Loucy (cell line): ENCODE measurements around the gene GRN.

Experiments
- H2AFZ ChIP-seq: fragments of 200-600 bp; sonication (generic); 2 replicates; pipeline ENCODE4 v1.6.0; 2016; ENCODE audit warnings: antibody characterized with exemption, mild to moderate bottlenecking, low read length, moderate library complexity
- H3F3A ChIP-seq: fragments of 200-600 bp; 2 replicates; pipeline ENCODE4 v1.6.0; 2016; ENCODE audit warnings: antibody characterized with exemption, low read depth, mild to moderate bottlenecking
- H3K27me3 ChIP-seq: fragments of 200-600 bp; sonication (generic); 2 replicates; pipeline ENCODE4 v1.6.1; 2014; ENCODE audit warnings: low read length, mild to moderate bottlenecking; ENCODE audit not compliant: insufficient read depth, poor library complexity, severe bottlenecking
- H3K36me3 ChIP-seq: fragments of 200-600 bp; sonication (generic); 2 replicates; pipeline ENCODE4 v1.6.1; 2016; ENCODE audit warnings: low read length; ENCODE audit not compliant: insufficient read depth
- H3K4me1 ChIP-seq: fragments of 200-600 bp; sonication (generic); 2 replicates; pipeline ENCODE4 v1.5.1; 2014; ENCODE audit warnings: low read length, mild to moderate bottlenecking; ENCODE audit not compliant: insufficient read depth, poor library complexity, severe bottlenecking
- H3K4me2 ChIP-seq: fragments of 200-600 bp; sonication (generic); 2 replicates; pipeline ENCODE4 v1.6.0; 2014; ENCODE audit warnings: antibody characterized with exemption, low read length, low read depth, mild to moderate bottlenecking; ENCODE audit not compliant: poor library complexity, severe bottlenecking
- H3K4me3 ChIP-seq: fragments of 200-600 bp; sonication (generic); 2 replicates; pipeline ENCODE4 v1.5.1; 2014; ENCODE audit warnings: low read length, mild to moderate bottlenecking, mixed read lengths; ENCODE audit not compliant: poor library complexity, severe bottlenecking
- H3K79me2 ChIP-seq: fragments of 200-600 bp; sonication (generic); 2 replicates; pipeline ENCODE4 v1.6.1; 2014; ENCODE audit warnings: low read length; ENCODE audit not compliant: insufficient read depth
- H3K9ac ChIP-seq: fragments of 200-600 bp; sonication (generic); 2 replicates; pipeline ENCODE4 v1.6.0; 2014; ENCODE audit warnings: mild to moderate bottlenecking, low read depth, low read length, moderate library complexity; ENCODE audit not compliant: poor library complexity, severe bottlenecking
- H3K9me2 ChIP-seq: fragments of 200-600 bp; sonication (generic); replicated peaks from 2 replicates; pipeline ENCODE4 v1.6.1; 2016; ENCODE audit warnings: low read depth, low read length, mixed read lengths
- H3K9me3 ChIP-seq: fragments of 200-600 bp; sonication (generic); 2 replicates; pipeline ENCODE4 v1.6.1; 2014; ENCODE audit warnings: mild to moderate bottlenecking, antibody characterized with exemption, low read length, low read depth; ENCODE audit not compliant: insufficient read depth
- H4K20me1 ChIP-seq: fragments of 200-600 bp; sonication (generic); 2 replicates; pipeline ENCODE4 v1.6.0; 2014; ENCODE audit warnings: antibody characterized with exemption, low read length, mild to moderate bottlenecking; ENCODE audit not compliant: insufficient read depth, poor library complexity, severe bottlenecking
- CTCF ChIP-seq: fragments of 200-600 bp; sonication (generic); conservative IDR thresholded peaks from 2 replicates; pipeline ENCODE4 v1.5.1; 2014; ENCODE audit warnings: mild to moderate bottlenecking, antibody characterized with exemption, low read length
- EZH2phosphoT487 ChIP-seq: fragments of 200-600 bp; IDR thresholded peaks from 2 replicates; pipeline ENCODE4 v1.6.1; 2018; ENCODE audit warnings: antibody characterized with exemption, mild to moderate bottlenecking, moderate library complexity, borderline replicate concordance

Gene GRN

GRCh38 chr17:44352828-44353671 is 7.9 kb downstream of the GRN start:
- no peaks in the 10 kb centered on the region for H3K27me3 ChIP-seq
- H4K20me1 ChIP-seq = no peaks in the 10 kb centered on the region
- no peaks in the 10 kb centered on the region for H3K79me2 ChIP-seq
- TF ChIP-seq EZH2phosphoT487 = no peak
- no peak for TF ChIP-seq CTCF
- peaks cover 5% of the 10 kb centered on the region for H3K4me1 ChIP-seq
- H3K36me3 ChIP-seq = no peaks in the 10 kb centered on the region
- H3K4me2 ChIP-seq = no peak overlapping the region
- no peak overlapping the region for H2AFZ ChIP-seq
- H3K9me3 ChIP-seq = no peaks in the 10 kb centered on the region
- no peaks in the 10 kb centered on the region for H3F3A ChIP-seq
- H3K4me3 ChIP-seq = no peak overlapping the region
- H3K9ac ChIP-seq = no peak overlapping the region
- H3K9me2 ChIP-seq = no peaks in the 10 kb centered on the region

- no peak overlapping the region for H3K4me2 ChIP-seq
- no peaks in the 10 kb centered on the region for H3K36me3 ChIP-seq
- TF ChIP-seq EZH2phosphoT487 = no peak
- TF ChIP-seq CTCF = no peak
- H4K20me1 ChIP-seq = no peaks in the 10 kb centered on the region
- H3K9me3 ChIP-seq = no peaks in the 10 kb centered on the region
- H2AFZ ChIP-seq = no peak overlapping the region
- H3F3A ChIP-seq = no peaks in the 10 kb centered on the region
- H3K27me3 ChIP-seq = no peaks in the 10 kb centered on the region
- no peak overlapping the region for H3K9ac ChIP-seq
- H3K79me2 ChIP-seq = no peaks in the 10 kb centered on the region
- no peak overlapping the region for H3K4me3 ChIP-seq
- H3K4me1 ChIP-seq = no peaks in the 10 kb centered on the region
- no peaks in the 10 kb centered on the region for H3K9me2 ChIP-seq
These were observed 8.7 kb downstream of the GRN start for GRCh38 chr17:44353672-44354331.

GRCh38 chr17:44354582-44355561 is 9.8 kb downstream of the GRN start:
- Histone ChIP-seq H3K9me2 (no peaks in the 10 kb centered on the region), H4K20me1 (no peaks in the 10 kb centered on the region), H3F3A (no peaks in the 10 kb centered on the region), H3K4me2 (no peak overlapping the region), H3K9me3 (no peaks in the 10 kb centered on the region), H3K27me3 (no peaks in the 10 kb centered on the region), H3K4me1 (no peaks in the 10 kb centered on the region), H2AFZ (no peak overlapping the region), H3K4me3 (no peak overlapping the region), H3K36me3 (no peaks in the 10 kb centered on the region), H3K79me2 (no peaks in the 10 kb centered on the region), H3K9ac (no peak overlapping the region)
- TF ChIP-seq EZH2phosphoT487 (no peak), CTCF (no peak)
